ENCODE measurements around the gene RCCD1. TPM values are rescaled to one million over a fixed set of nuclear protein-coding genes. Genes with fewer than 3 reads are reported as not detected.

RCCD1 gene
- total RNA-seq, 1 experiment from 2014 or later = 26.1 TPM

DNA sequence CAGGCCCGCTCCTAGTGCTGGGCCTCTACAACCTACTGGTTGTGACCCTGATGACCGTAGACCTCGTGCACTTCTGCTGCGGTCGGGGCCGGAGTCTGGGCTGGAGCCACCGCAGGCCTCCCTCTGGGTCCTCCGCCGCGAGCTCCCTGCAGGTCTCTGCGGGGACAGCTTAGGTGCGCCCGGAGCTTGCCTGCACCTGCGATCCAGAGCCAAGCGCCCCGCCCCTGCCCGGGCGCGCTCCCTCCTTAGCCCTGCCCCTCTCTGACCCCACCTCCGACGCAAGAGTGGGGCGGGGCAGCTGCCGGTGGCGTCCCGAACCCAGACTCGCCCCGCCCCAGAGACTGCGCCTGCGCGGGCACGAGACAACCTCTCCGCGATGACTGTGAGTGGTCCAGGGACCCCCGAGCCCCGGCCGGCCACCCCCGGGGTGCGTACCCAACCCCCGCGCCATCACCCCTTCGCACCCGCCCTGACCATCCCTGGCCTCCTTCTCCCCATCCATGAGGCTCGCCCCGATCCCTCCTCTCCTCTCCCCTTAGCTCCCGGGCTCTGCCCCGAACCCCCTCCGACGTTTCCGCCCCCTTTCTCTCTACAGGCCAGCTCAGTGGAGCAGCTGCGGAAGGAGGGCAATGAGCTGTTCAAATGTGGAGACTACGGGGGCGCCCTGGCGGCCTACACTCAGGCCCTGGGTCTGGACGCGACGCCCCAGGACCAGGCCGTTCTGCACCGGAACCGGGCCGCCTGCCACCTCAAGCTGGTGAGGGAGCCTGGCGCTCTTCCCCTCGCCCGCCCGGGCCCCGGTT, 19.5 kb upstream of the RCCD1 start, which contains the start of gene UNC45A:
Gene UNC45A, plus strand, starts transcription at position 337 of the 803 bp plus-strand sequence. Its CDS starts 40 bp downstream, at position 377.
- Mint-ChIP-seq H3K27ac (ENCODE audit: unreplicated experiment) (peak within 1 kb of the TSS; percentile 62), H3K4me3 (ENCODE audit: unreplicated experiment) (peak within 1 kb of the TSS; percentile 87), H3K27me3 (ENCODE audit: insufficient read depth, unreplicated experiment) (no peaks in the 10 kb centered on the region), H3K4me1 (ENCODE audit: low read depth, unreplicated experiment) (peaks cover 22% of the 10 kb centered on the region), H3K36me3 (ENCODE audit: insufficient read depth, unreplicated experiment) (peaks cover 38% of the 10 kb centered on the region), H3K9me3 (ENCODE audit: unreplicated experiment) (no peaks in the 10 kb centered on the region)
- ChIA-PET CTCF (interaction anchor here (0.5 to 2.4 kb wide), 20 partner anchors 9 to 642 kb away, joined by 3 to 22 read pairs (median 5); partner anchors contain the start of genes BLM, MAN2A2, PRC1 and RCCD1), POLR2A (interaction anchor here (0.5 to 1.9 kb wide), 9 partner anchors 19 to 1305 kb away, joined by 3 to 24 read pairs (median 5); partner anchors contain the start of genes BLM, MAN2A2 and RCCD1)
- TF ChIP-seq, protein P1, sequence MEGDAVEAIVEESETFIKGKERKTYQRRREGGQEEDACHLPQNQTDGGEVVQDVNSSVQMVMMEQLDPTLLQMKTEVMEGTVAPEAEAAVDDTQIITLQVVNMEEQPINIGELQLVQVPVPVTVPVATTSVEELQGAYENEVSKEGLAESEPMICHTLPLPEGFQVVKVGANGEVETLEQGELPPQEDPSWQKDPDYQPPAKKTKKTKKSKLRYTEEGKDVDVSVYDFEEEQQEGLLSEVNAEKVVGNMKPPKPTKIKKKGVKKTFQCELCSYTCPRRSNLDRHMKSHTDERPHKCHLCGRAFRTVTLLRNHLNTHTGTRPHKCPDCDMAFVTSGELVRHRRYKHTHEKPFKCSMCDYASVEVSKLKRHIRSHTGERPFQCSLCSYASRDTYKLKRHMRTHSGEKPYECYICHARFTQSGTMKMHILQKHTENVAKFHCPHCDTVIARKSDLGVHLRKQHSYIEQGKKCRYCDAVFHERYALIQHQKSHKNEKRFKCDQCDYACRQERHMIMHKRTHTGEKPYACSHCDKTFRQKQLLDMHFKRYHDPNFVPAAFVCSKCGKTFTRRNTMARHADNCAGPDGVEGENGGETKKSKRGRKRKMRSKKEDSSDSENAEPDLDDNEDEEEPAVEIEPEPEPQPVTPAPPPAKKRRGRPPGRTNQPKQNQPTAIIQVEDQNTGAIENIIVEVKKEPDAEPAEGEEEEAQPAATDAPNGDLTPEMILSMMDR (IDR thresholded peaks at IDR 0.05; ENCODE audit: insufficient read depth in 1 of 2, low read depth in 1 of 2, low read length in 1 of 2, severe bottlenecking in 1 of 2, unreplicated experiment in 1 of 2) = no peak
- H3K36me3 ChIP-seq (ENCODE audit: control insufficient read depth, insufficient read depth, low read length) = 0 out of 2 replicates have a peak, but pooled peaks cover 2% of the 10 kb centered on the region
- no TSS peak for BruUV-seq (replicated peaks)
- H3K9me3 ChIP-seq = no peaks in the 10 kb centered on the region
- H3K4me1 ChIP-seq = peaks cover 16% of the 10 kb centered on the region
- intact Hi-C loops (cut with micrococcal nuclease; ENCODE audit: unreplicated experiment) = loop anchor here (1.0 to 10.0 kb wide), 5 partner anchors 20 to 340 kb away; partner anchors contain the start of gene RCCD1
- no peaks in the 10 kb centered on the region; the same call in 1 of the 2 replicates for H3K27me3 ChIP-seq (replicated peaks; ENCODE audit: control insufficient read depth, insufficient read depth, low read length)
- DNase-seq = peak; percentile 93 to 96
- H3K4me3 ChIP-seq (ENCODE audit: low read depth, low read length) = peak within 1 kb of the TSS; percentile 89

DNA sequence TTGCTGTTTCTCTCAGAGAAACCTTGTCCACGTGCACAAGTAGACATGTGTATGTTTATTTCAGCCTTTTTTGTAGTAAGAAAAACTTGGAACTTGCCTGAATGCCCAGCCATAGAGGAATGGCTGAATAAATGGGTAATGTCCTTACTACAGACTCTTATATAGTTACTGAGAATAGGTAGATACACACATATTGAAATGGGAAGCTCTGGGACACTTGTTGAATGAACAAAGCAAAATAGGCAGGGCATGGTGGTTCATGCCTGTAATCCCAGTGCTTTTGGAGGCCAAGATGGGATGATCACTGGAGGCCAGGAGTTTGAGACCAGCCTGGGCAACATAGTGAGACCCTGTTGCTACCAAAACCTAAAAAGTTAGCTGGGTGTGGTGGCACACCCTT, 17.9 kb upstream of the RCCD1 start:
- no peaks in the 10 kb centered on the region for H3K9me3 ChIP-seq
- ChIA-PET POLR2A (interaction anchor here (0.8 kb wide), 1 partner anchor 18 kb away, joined by 3 read pairs; the partner anchor contains the start of gene RCCD1), CTCF (interaction anchor here (0.6 kb wide), 1 partner anchor 31 kb away, joined by 3 read pairs; no protein-coding TSS in a partner anchor)
- H3K4me3 ChIP-seq (ENCODE audit: low read depth, low read length) = no peak overlapping the region
- H3K36me3 Mint-ChIP-seq (ENCODE audit: insufficient read depth, unreplicated experiment) = peaks cover 51% of the 10 kb centered on the region
- H3K27ac Mint-ChIP-seq (ENCODE audit: unreplicated experiment) = no peak overlapping the region
- peaks cover 2% of the 10 kb centered on the region; the same call in 1 of the 2 replicates for H3K36me3 ChIP-seq (ENCODE audit: control insufficient read depth, insufficient read depth, low read length)
- DNase-seq = no peak
- intact Hi-C loops (cut with micrococcal nuclease; ENCODE audit: unreplicated experiment) = loop anchor here (10.0 kb wide), 1 partner anchor 338 kb away; no protein-coding TSS in a partner anchor
- H3K27me3 Mint-ChIP-seq (ENCODE audit: insufficient read depth, unreplicated experiment) = no peaks in the 10 kb centered on the region
- peaks cover 16% of the 10 kb centered on the region for H3K4me1 Mint-ChIP-seq (ENCODE audit: low read depth, unreplicated experiment)
- H3K4me1 ChIP-seq = peaks cover 3% of the 10 kb centered on the region; the same call in 1 of the 2 replicates
- TF ChIP-seq, protein P1 (IDR thresholded peaks at IDR 0.05; ENCODE audit: insufficient read depth in 1 of 2, low read depth in 1 of 2, low read length in 1 of 2, severe bottlenecking in 1 of 2, unreplicated experiment in 1 of 2) = no peak
- H3K4me3 Mint-ChIP-seq (ENCODE audit: unreplicated experiment) = peak overlapping the region; percentile 87
- no peaks in the 10 kb centered on the region; the same call in 1 of the 2 replicates for H3K27me3 ChIP-seq (replicated peaks; ENCODE audit: control insufficient read depth, insufficient read depth, low read length)
- no TSS peak for BruUV-seq (replicated peaks)
- no peaks in the 10 kb centered on the region for H3K9me3 Mint-ChIP-seq (ENCODE audit: unreplicated experiment)

DNA sequence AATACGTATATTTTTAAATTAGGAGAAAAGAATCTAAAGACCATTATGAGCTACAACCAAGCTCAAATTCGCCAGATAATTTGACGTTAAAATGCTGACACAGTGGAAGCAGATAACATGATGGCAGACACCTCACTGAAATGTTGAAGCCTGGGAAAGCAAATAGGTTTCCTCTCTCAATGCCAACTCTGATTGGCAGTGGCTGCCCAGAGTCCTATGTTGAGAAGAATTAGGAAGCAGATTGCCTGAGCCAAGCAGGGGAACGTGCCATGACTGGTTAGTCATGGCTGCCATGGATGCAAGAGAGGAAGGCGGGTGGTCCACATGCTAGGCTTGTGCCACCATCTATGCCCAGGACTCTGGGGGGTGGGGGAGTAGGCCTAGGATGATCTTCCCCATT, 16.4 kb upstream of the RCCD1 start:
- H3K36me3 Mint-ChIP-seq (ENCODE audit: insufficient read depth, unreplicated experiment) = peaks cover 64% of the 10 kb centered on the region
- H3K27ac Mint-ChIP-seq (ENCODE audit: unreplicated experiment) = no peak overlapping the region
- intact Hi-C loops (cut with micrococcal nuclease; ENCODE audit: unreplicated experiment) = loop anchor here (10.0 kb wide), 1 partner anchor 337 kb away; no protein-coding TSS in a partner anchor
- TF ChIP-seq, protein P1 (IDR thresholded peaks at IDR 0.05; ENCODE audit: insufficient read depth in 1 of 2, low read depth in 1 of 2, low read length in 1 of 2, severe bottlenecking in 1 of 2, unreplicated experiment in 1 of 2) = no peak
- Histone ChIP-seq H3K36me3 (ENCODE audit: control insufficient read depth, insufficient read depth, low read length) (peaks cover 2% of the 10 kb centered on the region; the same call in 1 of the 2 replicates), H3K4me1 (0 out of 2 replicates have a peak, but pooled peaks cover 3% of the 10 kb centered on the region), H3K9me3 (no peaks in the 10 kb centered on the region), H3K27me3 (replicated peaks; ENCODE audit: control insufficient read depth, insufficient read depth, low read length) (no peaks in the 10 kb centered on the region; the same call in 1 of the 2 replicates), H3K4me3 (ENCODE audit: low read depth, low read length) (no peak overlapping the region)
- H3K27me3 Mint-ChIP-seq (ENCODE audit: insufficient read depth, unreplicated experiment) = no peaks in the 10 kb centered on the region
- DNase-seq = no peak
- no peaks in the 10 kb centered on the region for H3K9me3 Mint-ChIP-seq (ENCODE audit: unreplicated experiment)
- CTCF ChIA-PET = no interaction called here
- H3K4me1 Mint-ChIP-seq (ENCODE audit: low read depth, unreplicated experiment) = peaks cover 16% of the 10 kb centered on the region
- no TSS peak for BruUV-seq (replicated peaks)
- POLR2A ChIA-PET = no interaction called here
- H3K4me3 Mint-ChIP-seq (ENCODE audit: unreplicated experiment) = no peak overlapping the region

Data from Caco-2 (cell line).